Muscle of back (tissue), 11 donors: ENCODE data around the gene RAPGEF2. TPM values are rescaled to one million over a fixed set of nuclear protein-coding genes. Genes with fewer than 3 reads are reported as not detected.
"Not testable (repeated sequence)": the region's sequence is repeated elsewhere in the genome, so short reads cannot be mapped to it uniquely, and the experiment has no call there.

Experiments used
- DNase-seq, 3 donors: peaks; one replicate each; pipeline versions ENCODE4 v3.0.0 to v3.0.0-alpha.2; 2013
- polyA plus RNA-seq, 10 donors: library from polyadenylated mRNA; unstranded; fragments of 120-200 nt; gene quantifications; one replicate each; pipeline ENCODE4 v1.2.1, GENCODE V29; 2013; ENCODE audit not compliant: insufficient read length in 10 of 10

The RAPGEF2 gene
- polyA plus RNA-seq, 10 donors, result 22.5 to 34.2 (median 27.5) TPM

DNA sequence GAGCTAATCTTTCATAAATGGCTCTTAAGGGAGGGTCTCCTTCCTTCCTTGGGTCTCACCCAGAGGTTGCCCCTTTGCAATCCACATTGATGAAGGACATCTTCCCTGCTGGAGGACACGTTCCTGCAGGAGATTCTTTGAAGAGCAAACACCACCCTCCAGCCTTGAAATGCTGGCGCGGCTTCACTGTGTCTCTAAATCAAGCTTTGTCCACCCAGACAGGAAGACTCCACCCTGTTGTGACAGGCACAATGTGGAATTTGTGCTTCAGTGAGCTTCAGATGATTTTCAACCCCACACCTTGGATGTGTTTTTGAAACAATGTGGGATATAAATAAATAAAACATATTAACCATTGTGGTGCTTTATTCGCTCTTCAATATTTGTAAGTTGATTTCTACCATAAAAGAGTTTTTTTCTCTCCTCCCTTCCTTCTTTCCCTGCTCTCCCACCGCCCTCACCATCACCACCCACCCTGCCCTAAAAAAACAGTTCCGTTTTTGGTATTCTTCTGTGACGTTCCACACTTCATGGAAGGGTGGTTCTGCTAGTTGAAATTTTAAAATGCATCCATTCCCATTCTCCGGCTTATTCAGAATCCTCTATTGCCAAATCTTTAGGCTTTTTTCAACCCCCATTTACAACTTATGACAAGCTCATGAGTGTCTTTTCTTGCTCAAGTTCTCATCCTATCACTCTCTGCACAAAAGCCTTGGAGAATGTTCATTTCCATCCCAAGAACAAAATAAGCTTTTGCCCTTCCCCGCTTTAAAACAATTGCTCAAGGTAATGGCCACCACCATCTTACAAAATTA lies 264.3 kb downstream of the RAPGEF2 start:
- DNase-seq, result no peak

GRCh38 chr4:159367781-159368080 lies 264.9 kb downstream of the RAPGEF2 start:
- DNase-seq, result no peak

DNA sequence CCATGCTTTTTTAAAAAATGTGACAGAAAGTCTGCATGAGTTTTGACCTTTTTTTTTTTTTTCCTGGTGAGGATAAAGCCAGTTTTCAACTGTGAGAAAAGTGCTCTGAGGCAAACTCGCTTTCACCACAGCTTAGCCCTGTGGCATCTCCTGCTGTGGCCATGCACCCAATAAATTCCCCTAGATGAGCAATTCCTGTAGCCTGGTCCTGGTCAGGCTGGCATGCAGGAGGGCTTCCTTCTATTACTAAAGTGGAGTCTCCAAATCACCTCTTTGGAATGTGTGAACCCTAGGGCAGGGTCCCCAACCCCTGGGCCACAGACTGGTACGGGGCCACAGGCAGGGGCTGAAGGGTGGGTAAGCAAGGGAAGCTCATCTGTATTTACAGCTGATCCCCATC lies 265.4 kb downstream of the RAPGEF2 start:
- no peak for DNase-seq

GRCh38 chr4:159369256-159369655 lies 266.4 kb downstream of the RAPGEF2 start:
- DNase-seq, result no peak

- DNase-seq, result no peak
Measured at GRCh38 chr4:159370286-159370685, 267.4 kb downstream of the RAPGEF2 start.

DNA sequence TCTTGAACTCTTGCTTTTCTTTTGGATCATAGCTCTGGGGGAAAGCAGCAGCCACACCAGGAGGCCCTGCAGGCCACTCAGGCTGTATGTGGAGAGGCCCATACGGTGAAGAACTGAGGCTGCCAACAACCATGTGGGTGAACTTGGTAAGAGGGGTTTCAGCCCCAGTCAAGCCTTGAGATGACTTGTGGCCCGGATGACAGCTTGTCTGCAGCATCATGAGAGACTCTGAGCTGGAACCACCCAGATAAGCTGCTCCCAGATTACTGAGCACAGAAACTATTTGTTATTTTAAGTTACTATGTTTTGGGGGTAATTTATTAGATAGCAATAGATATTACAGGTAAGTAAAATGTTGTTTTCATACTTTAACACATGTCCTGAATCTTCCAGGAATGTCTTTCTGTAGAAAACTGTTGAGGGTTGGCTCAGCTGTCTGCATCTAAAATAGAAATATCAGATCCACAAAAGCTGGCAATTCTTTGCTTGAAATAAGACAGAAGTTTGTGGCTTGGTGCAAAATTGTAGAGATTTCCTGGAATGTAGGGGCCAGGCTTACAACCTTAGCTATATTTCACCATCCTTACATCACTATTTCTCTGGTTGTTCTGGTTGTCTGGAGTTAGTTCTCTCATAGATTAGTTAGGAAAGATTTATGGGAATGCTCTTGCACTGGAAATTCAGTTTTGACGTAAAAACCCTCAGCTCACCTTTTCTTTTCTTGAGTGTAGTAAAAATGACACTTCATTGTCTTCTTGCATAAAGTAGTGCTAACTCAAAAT lies 272.1 kb downstream of the RAPGEF2 start:
- peak in 1 of 3 donors; percentile 57 for DNase-seq

DNA sequence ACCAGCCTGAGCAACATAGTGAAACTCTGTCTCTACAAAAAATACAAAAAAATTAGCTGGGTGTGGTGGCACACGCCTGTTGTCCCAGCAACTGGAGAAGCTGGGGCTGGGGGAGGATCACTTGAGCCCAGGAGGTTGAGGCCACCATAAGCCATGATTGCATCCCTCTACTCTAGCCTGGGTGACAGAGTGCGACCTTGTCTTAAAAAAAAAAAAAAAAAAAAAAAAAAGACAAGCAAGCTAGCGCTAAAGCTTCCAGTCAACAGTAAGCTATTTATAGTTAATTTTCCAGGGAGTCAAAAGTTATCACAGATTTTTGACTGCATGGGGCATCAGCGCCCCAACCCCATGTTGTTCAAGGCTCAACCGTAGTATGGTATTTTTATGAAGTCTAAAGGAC lies 273.4 kb downstream of the RAPGEF2 start:
- DNase-seq, result no peak

DNA sequence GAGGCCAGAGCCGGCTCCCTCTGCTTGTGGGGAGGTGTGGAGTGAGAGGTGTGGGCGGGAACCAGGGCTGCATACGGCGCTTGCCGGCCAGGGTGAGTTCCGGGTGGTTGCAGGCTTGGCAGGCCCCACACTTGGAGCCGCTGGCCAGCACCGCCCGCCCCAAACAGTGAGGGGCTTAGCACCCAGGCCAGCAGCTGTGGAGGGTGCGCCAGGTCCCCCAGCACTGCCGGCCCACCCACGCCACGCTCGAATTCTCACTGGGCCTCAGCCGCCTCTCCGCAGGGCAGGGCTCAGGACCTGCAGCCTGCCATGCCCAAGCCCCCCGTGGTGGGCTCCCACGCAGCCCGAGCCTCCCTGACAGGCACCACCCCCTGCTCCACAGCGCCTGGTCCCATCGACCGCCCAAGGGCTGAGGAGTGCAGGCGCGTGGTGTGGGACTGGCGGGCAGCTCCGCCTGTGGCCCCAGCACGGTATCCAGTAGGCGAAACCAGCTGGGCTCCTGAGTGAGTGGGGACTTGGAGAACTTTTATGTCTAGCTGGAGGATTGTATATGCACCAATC lies 275.3 kb downstream of the RAPGEF2 start:
- no peak for DNase-seq

- not testable (repeated sequence) for DNase-seq
Measured at GRCh38 chr4:159379064-159379463, 276.2 kb downstream of the RAPGEF2 start.

GRCh38 chr4:159379836-159380235 lies 277.0 kb downstream of the RAPGEF2 start:
- no peak for DNase-seq

- DNase-seq, result peak in 1 of 3 donors; percentile 33
Measured at GRCh38 chr4:159382856-159383561, 280.1 kb downstream of the RAPGEF2 start.

GRCh38 chr4:159383562-159383931 lies 280.7 kb downstream of the RAPGEF2 start:
- DNase-seq, result no peak

DNA sequence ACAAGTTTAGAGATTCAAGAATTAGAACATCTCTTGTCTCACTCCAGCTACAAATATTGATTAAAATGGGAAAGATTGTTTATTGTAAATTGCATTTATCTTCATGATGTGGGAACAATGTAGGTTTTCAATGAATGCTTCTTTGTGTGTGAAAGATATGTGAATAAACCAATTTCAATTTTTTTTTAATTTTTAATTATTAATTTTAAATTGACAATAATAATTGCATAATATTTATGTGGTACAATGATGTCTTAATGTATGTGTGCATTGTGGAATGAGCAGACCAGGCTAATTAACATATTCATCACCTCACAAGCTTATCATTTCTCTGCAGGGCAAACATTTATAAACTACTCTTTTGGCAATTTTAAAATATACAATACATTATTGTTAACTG lies 281.1 kb downstream of the RAPGEF2 start:
- no peak for DNase-seq

- DNase-seq, result peak in 1 of 3 donors; percentile 14
Measured at GRCh38 chr4:159384632-159385031, 281.8 kb downstream of the RAPGEF2 start.

DNA sequence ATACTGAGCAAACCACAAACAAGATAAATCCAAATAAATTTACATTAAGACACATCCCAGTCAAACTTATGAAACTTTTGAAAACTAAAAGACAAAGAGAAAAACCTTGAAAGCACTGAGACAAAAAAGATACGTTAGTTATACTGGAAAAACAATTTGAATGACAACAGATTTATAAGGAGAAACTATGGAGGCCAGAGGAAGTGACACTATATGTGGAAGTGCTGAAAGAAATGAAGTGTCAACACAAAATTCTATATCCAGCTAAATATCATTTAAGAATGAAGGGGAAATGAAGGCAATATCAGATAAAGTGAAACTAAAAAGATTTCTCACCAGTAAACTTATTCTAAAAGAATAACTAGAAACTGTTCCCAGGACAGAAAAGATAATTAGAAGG lies 283.7 kb downstream of the RAPGEF2 start:
- no peak for DNase-seq

GRCh38 chr4:159389756-159390155 lies 286.9 kb downstream of the RAPGEF2 start:
- DNase-seq, result no peak

- peak in 1 of 3 donors; percentile 94 for DNase-seq
Measured at GRCh38 chr4:159390648-159391047, 287.8 kb downstream of the RAPGEF2 start.

- no peak for DNase-seq
Measured at GRCh38 chr4:159395693-159396092, 292.8 kb downstream of the RAPGEF2 start.

GRCh38 chr4:159396151-159396550 lies 293.3 kb downstream of the RAPGEF2 start:
- no peak for DNase-seq

- DNase-seq, result peak in 2 of 3 donors; percentile 25 to 47
Measured at GRCh38 chr4:159398236-159398638, 295.4 kb downstream of the RAPGEF2 start.

GRCh38 chr4:159400558-159401225 lies 297.8 kb downstream of the RAPGEF2 start:
- peak; percentile 53 to 87 (median 77) for DNase-seq
